SU-DHL-6 (cell line): Measurements from ENCODE around the gene MED10.

Source experiments
- H2AFZ ChIP-seq: fragments of 200-600 bp; sonication (generic); 2 replicates; pipeline ENCODE4 v1.6.1; 2014; ENCODE audit warnings: low read depth, mild to moderate bottlenecking, moderate library complexity, mixed read lengths, antibody characterized with exemption, low read length; ENCODE audit not compliant: severe bottlenecking
- H3F3A ChIP-seq: fragments of 200-600 bp; shearing (Covaris generic); 2 replicates; pipeline ENCODE4 v1.6.0; 2016; ENCODE audit warnings: antibody characterized with exemption, mild to moderate bottlenecking; ENCODE audit not compliant: insufficient read depth
- H3K27ac ChIP-seq: fragments of 200-600 bp; sonication (generic); 2 replicates; pipeline ENCODE4 v1.5.1; 2016; ENCODE audit warnings: low read depth, mild to moderate bottlenecking, low read length, moderate library complexity, mixed read lengths
- H3K27me3 ChIP-seq: fragments of 200-600 bp; sonication (generic), shearing (Covaris generic); 2 replicates; pipeline ENCODE4 v1.6.0; 2014; ENCODE audit warnings: mild to moderate bottlenecking, low read length
- H3K36me3 ChIP-seq: fragments of 200-600 bp; sonication (generic); 2 replicates; pipeline ENCODE4 v1.6.1; 2014; ENCODE audit warnings: mild to moderate bottlenecking, low read length, mixed read lengths
- H3K4me2 ChIP-seq: fragments of 300-600, 200-600 bp; shearing (Covaris generic), sonication (generic); 2 replicates; pipeline ENCODE4 v1.6.0; 2014; ENCODE audit warnings: low read length, low read depth, mild to moderate bottlenecking; ENCODE audit not compliant: poor library complexity, severe bottlenecking
- H3K4me3 ChIP-seq: fragments of 200-600 bp; sonication (generic); 2 replicates; pipeline ENCODE4 v1.5.1; 2014; ENCODE audit warnings: antibody characterized with exemption, low read length, mild to moderate bottlenecking, mixed read lengths; ENCODE audit not compliant: insufficient read depth, poor library complexity, severe bottlenecking
- H3K79me2 ChIP-seq: fragments of 200-600 bp; sonication (generic); 2 replicates; pipeline ENCODE4 v1.6.1; 2014; ENCODE audit warnings: mild to moderate bottlenecking, low read length, moderate library complexity; ENCODE audit not compliant: insufficient read depth
- H3K9ac ChIP-seq: fragments of 200-600 bp; sonication (generic); 2 replicates; pipeline ENCODE4 v1.7.0; 2014; ENCODE audit warnings: mild to moderate bottlenecking, low read length
- H3K9me2 ChIP-seq: fragments of 200-600 bp; sonication (generic); replicated peaks from 2 replicates; pipeline ENCODE4 v1.6.1; 2014; ENCODE audit warnings: low read length; ENCODE audit not compliant: insufficient read depth
- H3K9me3 ChIP-seq: fragments of 200-600 bp; sonication (generic); 2 replicates; pipeline ENCODE4 v1.6.1; 2014; ENCODE audit warnings: low read length, mixed read lengths; ENCODE audit not compliant: insufficient read depth
- H4K20me1 ChIP-seq: fragments of 200-600 bp; sonication (generic); 2 replicates; pipeline ENCODE4 v1.6.1; 2014; ENCODE audit warnings: low read depth, mild to moderate bottlenecking, antibody characterized with exemption, low read length, moderate library complexity, mixed read lengths
- CTCF ChIP-seq: fragments of 200-600 bp; sonication (generic); IDR thresholded peaks from one replicate; pipeline ENCODE4 v1.5.1; 2017; ENCODE audit warnings: antibody characterized with exemption, mild to moderate bottlenecking, low read length, moderate library complexity; ENCODE audit not compliant: insufficient read depth, poor library complexity, severe bottlenecking
- EZH2phosphoT487 ChIP-seq: fragments of 200-600 bp; sonication (generic), shearing (Covaris generic); conservative IDR thresholded peaks from 2 replicates; pipeline ENCODE4 v1.6.1; 2018; ENCODE audit warnings: mild to moderate bottlenecking, antibody characterized with exemption, low read length, moderate library complexity, mixed read lengths

MED10 gene

GRCh38 chr5:6377905-6378765 is at the start of gene MED10:
Gene MED10, minus strand, starts transcription at chr5:6378547. Its CDS starts 64 bp downstream, at chr5:6378483.
- peak within 1 kb of the TSS; percentile 99 for H3K4me2 ChIP-seq
- no peaks in the 10 kb centered on the region for H3F3A ChIP-seq
- peak within 1 kb of the TSS; percentile 52 for H3K27ac ChIP-seq
- peaks cover 34% of the 10 kb centered on the region for H3K79me2 ChIP-seq
- no peaks in the 10 kb centered on the region for H3K9me3 ChIP-seq
- H3K4me3 ChIP-seq, result peak within 1 kb of the TSS; percentile 70
- H3K36me3 ChIP-seq, result peaks cover 33% of the 10 kb centered on the region
- TF ChIP-seq CTCF (no peak), EZH2phosphoT487 (no peak)
- peaks cover 20% of the 10 kb centered on the region; the same call in 1 of the 2 replicates for H4K20me1 ChIP-seq
- peak within 1 kb of the TSS; percentile 99 for H2AFZ ChIP-seq
- H3K27me3 ChIP-seq, result no peaks in the 10 kb centered on the region
- no peaks in the 10 kb centered on the region for H3K9me2 ChIP-seq
- H3K9ac ChIP-seq, result peak within 1 kb of the TSS; percentile 92

GRCh38 chr5:6427694-6428093 is 49.3 kb upstream of the MED10 start:
- H3K27ac ChIP-seq, result no peak overlapping the region
- no peak overlapping the region for H2AFZ ChIP-seq
- no peak for TF ChIP-seq EZH2phosphoT487
- TF ChIP-seq CTCF, result no peak
- no peaks in the 10 kb centered on the region for H3F3A ChIP-seq
- no peak overlapping the region for H3K9ac ChIP-seq
- no peaks in the 10 kb centered on the region for H3K36me3 ChIP-seq
- no peaks in the 10 kb centered on the region for H3K9me2 ChIP-seq
- no peaks in the 10 kb centered on the region for H3K9me3 ChIP-seq
- no peak overlapping the region for H3K4me3 ChIP-seq
- H3K4me2 ChIP-seq, result no peak overlapping the region
- no peaks in the 10 kb centered on the region for H3K79me2 ChIP-seq
- H4K20me1 ChIP-seq, result no peaks in the 10 kb centered on the region
- H3K27me3 ChIP-seq, result no peaks in the 10 kb centered on the region

GRCh38 chr5:6424700-6425099 is 46.4 kb upstream of the MED10 start:
- H2AFZ ChIP-seq, result no peak overlapping the region
- no peaks in the 10 kb centered on the region for H3F3A ChIP-seq
- no peak overlapping the region for H3K9ac ChIP-seq
- TF ChIP-seq EZH2phosphoT487, result no peak
- no peak for TF ChIP-seq CTCF
- H3K4me3 ChIP-seq, result no peak overlapping the region
- H3K4me2 ChIP-seq, result no peak overlapping the region
- no peaks in the 10 kb centered on the region for H3K79me2 ChIP-seq
- H4K20me1 ChIP-seq, result no peaks in the 10 kb centered on the region
- no peaks in the 10 kb centered on the region for H3K36me3 ChIP-seq
- no peaks in the 10 kb centered on the region for H3K9me3 ChIP-seq
- H3K27me3 ChIP-seq, result no peaks in the 10 kb centered on the region
- no peaks in the 10 kb centered on the region for H3K9me2 ChIP-seq
- H3K27ac ChIP-seq, result no peak overlapping the region
